ENCODE measurements around the gene GKN2.

Gene GKN2

GRCh38 chr2:68992933-68993332 lies 40.2 kb upstream of the GKN2 start:
- no peak for DNase-seq (ENCODE audit: low spot score)
- TF ChIP-seq CTCF (IDR thresholded peaks at IDR 0.05; ENCODE audit: borderline replicate concordance, control extremely low read depth, extremely low read depth, insufficient read depth, missing control alignments) = no peak
- in situ Hi-C loops (cut with MboI; ENCODE audit: low sequenced_read_pairs, unreplicated experiment) = no loop called here

DNA sequence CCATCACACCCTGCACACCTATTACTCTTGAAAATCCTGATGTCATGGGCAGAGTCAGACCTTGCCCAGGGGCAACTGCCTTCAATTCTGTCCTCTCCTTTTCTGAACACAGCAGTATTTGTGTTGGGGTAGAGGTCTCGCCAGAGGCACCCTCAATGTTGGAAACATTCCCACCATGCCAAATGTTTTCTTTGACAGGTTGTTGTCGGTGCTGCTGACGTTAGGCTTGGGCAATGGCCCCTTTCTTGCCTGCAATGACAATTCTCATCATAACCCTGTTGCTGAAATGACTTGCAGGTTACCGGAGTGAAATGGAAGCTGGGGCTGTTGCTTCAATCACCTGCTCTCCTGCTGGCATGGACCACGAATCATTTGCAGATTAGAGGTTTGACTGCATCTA lies 39.6 kb upstream of the GKN2 start:
- in situ Hi-C loops (cut with MboI; ENCODE audit: low sequenced_read_pairs, unreplicated experiment) = no loop called here
- no peak for TF ChIP-seq CTCF (IDR thresholded peaks at IDR 0.05; ENCODE audit: borderline replicate concordance, control extremely low read depth, extremely low read depth, insufficient read depth, missing control alignments)
- DNase-seq (ENCODE audit: low spot score) = no peak

DNA sequence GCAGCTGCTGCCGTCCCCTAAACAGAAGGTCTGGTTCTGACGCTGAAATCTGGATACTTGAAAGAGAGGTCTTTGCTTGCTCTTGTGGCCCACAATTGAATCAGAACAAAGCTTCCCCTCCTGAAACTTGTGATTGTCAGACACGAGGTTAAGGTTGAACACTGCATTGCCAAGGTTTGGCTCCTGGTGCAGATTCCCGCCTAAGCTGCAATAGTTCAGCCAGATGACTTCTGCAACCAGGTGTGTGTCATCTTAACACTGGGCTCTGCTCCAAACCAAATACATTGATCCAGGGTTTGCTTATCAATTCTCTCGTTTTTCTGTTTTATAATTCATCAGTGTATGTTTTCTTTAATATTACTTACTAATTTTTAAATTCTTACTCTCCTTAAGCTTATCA lies 36.3 kb upstream of the GKN2 start:
- TF ChIP-seq CTCF (IDR thresholded peaks at IDR 0.05; ENCODE audit: borderline replicate concordance, control extremely low read depth, extremely low read depth, insufficient read depth, missing control alignments) = no peak
- in situ Hi-C loops (cut with MboI; ENCODE audit: low sequenced_read_pairs, unreplicated experiment) = no loop called here
- no peak for DNase-seq (ENCODE audit: low spot score)

- no peak for DNase-seq (ENCODE audit: low spot score)
- in situ Hi-C loops (cut with MboI; ENCODE audit: low sequenced_read_pairs, unreplicated experiment) = no loop called here
- no peak for TF ChIP-seq CTCF (IDR thresholded peaks at IDR 0.05; ENCODE audit: borderline replicate concordance, control extremely low read depth, extremely low read depth, insufficient read depth, missing control alignments)
Observed at GRCh38 chr2:68987021-68987503, 34.4 kb upstream of the GKN2 start.

- in situ Hi-C loops (cut with MboI; ENCODE audit: low sequenced_read_pairs, unreplicated experiment) = no loop called here
- no peak for DNase-seq (ENCODE audit: low spot score)
- no peak for TF ChIP-seq CTCF (IDR thresholded peaks at IDR 0.05; ENCODE audit: borderline replicate concordance, control extremely low read depth, extremely low read depth, insufficient read depth, missing control alignments)
Observed at GRCh38 chr2:68980956-68981355, 28.3 kb upstream of the GKN2 start.

GRCh38 chr2:68978098-68978497 lies 25.4 kb upstream of the GKN2 start:
- no peak for DNase-seq (ENCODE audit: low spot score)
- in situ Hi-C loops (cut with MboI; ENCODE audit: low sequenced_read_pairs, unreplicated experiment) = no loop called here
- TF ChIP-seq CTCF (IDR thresholded peaks at IDR 0.05; ENCODE audit: borderline replicate concordance, control extremely low read depth, extremely low read depth, insufficient read depth, missing control alignments) = no peak

- DNase-seq (ENCODE audit: low spot score) = no peak
- no peak for TF ChIP-seq CTCF (IDR thresholded peaks at IDR 0.05; ENCODE audit: borderline replicate concordance, control extremely low read depth, extremely low read depth, insufficient read depth, missing control alignments)
- in situ Hi-C loops (cut with MboI; ENCODE audit: low sequenced_read_pairs, unreplicated experiment) = no loop called here
Observed at GRCh38 chr2:68977453-68977852, 24.8 kb upstream of the GKN2 start.

All from GM13976 (cell line).